Islet precursor cell (in vitro differentiated cells): ENCODE measurements around the gene RIMBP2.

Source experiments
- DNase-seq: peaks from one replicate; pipeline ENCODE4 v3.0.0-alpha.2; 2018

RIMBP2 gene

GRCh38 chr12:130391186-130391585 is 324.9 kb downstream of the RIMBP2 start:
- DNase-seq: no peak

DNA sequence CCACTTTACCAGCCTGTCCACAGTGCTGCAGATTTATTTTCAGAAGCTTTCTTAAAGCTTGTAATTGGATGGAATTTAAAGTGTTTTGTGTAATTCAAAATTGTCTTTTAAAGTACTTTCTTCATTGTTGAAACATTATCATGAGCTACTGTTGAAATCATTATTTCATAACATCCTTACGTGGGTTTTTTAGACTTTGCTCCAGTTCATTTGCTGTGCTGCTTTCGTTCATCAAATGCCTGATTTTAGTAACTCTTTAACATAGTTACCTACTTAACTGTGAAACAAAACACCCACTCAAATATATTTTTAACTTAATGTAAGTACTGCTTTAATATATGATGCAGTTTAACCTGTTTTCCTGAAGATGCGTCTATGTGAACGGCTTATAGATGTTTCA is 330.9 kb downstream of the RIMBP2 start:
- no peak for DNase-seq

- no peak for DNase-seq
Measured at GRCh38 chr12:130384234-130384633, 331.9 kb downstream of the RIMBP2 start.

GRCh38 chr12:130382818-130383217 is 333.3 kb downstream of the RIMBP2 start:
- DNase-seq: no peak

GRCh38 chr12:130375296-130376287 is 340.5 kb downstream of the RIMBP2 start:
- peak; percentile 79 for DNase-seq

DNA sequence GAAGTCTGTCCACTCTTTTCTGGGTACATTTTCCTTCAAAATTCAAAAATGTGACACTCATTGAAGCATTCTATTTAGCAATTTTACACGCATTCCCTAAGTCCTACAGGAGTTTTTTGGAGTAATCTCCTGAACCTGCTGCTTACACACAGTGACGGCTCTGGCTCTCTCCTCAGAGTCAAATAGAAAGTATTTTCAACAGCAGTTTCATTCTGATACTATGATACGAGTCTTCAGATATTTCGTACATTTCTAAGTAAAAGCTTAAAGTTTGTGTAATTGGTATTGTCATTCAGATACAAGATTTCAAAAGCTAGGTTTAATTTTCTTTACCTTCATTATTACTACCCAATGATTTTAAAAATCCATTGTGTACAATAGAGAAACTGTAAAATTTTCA is 342.0 kb downstream of the RIMBP2 start:
- DNase-seq: no peak

- no peak for DNase-seq
Measured at GRCh38 chr12:130372936-130373335, 343.2 kb downstream of the RIMBP2 start.

GRCh38 chr12:130371296-130371695 is 344.8 kb downstream of the RIMBP2 start:
- no peak for DNase-seq

- DNase-seq: no peak
Measured at GRCh38 chr12:130369816-130370215, 346.3 kb downstream of the RIMBP2 start.

- DNase-seq: no peak
Measured at GRCh38 chr12:130367523-130367922, 348.6 kb downstream of the RIMBP2 start.

- DNase-seq: no peak
Measured at GRCh38 chr12:130367003-130367402, 349.1 kb downstream of the RIMBP2 start.

- DNase-seq: no peak
Measured at GRCh38 chr12:130366159-130366558, 349.9 kb downstream of the RIMBP2 start.

DNA sequence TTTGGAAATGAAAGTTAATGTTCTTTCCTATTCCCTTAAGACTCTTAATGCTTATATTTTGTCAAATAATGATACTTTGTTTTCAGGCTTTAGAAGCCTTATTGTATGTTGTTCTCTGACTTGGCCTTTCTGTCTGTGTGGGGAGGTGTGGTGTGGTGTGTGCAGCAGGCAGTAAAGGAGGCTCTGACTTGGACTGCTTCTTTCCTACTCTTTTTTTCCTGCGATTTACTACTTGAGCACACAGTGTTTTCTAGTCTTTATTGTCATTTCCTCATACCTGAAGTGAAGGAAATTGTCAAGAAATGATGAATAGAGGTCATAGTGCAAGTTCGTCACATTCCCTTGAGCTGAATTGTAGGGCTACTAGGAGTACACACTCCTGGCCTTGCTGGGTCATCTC is 351.5 kb downstream of the RIMBP2 start:
- DNase-seq: no peak

DNA sequence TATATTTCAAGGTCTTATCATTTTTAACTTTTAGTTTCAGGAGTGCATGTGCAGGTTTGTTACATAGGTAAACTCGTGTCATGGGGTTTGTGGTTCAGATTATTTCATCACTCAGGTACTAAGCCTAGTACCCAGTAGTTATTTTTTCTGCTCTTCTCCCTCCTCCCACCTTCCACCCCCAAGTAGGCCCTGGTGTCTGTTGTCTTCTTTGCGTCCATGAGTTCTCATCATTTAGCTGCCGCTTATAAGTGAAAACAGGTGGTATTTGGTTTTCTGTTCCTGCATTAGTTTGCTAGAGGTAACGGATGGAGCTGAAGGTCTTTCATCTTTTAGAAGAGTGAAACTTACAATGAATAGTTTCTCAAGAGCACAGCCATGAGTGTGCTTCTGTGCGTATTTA is 354.0 kb downstream of the RIMBP2 start:
- no peak for DNase-seq

GRCh38 chr12:130357729-130358330 is 358.3 kb downstream of the RIMBP2 start:
- DNase-seq: peak; percentile 54

DNA sequence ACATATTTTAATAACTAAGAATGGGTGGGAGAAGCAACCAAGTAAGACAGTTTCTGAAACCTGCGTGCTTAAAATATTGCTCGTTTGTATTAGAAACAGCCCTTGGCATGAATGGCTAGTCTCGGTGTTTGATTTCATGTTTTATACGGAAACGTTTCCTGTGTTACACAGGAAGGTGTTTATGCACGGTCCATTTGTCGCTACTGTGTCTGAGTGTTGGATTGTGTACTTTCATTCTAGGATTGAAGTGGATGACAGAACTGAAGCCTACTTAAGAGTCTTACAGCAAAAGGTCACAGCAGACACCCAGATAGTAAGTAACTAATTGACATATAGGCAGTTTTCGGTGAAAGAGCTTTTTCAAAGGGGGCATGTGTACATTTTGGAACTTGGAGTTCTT is 358.9 kb downstream of the RIMBP2 start:
- no peak for DNase-seq

DNA sequence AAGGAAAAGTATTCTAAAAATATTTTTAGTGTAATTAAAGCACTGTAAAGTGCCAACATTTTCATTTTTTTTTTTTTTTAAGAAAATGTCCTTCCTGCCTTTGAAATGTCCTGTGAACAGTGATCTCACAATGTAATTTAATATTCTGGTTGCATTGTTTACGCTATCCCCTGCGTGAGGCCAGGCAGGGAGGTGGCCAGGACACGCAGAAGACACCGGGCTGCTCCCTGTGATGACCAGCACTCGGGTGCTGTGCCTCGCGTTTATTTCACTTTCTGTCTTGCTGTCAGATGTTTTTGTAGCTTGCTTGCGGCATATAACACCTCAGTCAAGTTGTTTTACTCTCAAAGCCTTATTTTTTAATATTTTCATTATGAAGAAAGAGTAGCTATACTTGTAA is 359.9 kb downstream of the RIMBP2 start:
- no peak for DNase-seq

GRCh38 chr12:130354407-130354806 is 361.7 kb downstream of the RIMBP2 start:
- peak; percentile 60 for DNase-seq

GRCh38 chr12:130353081-130353480 is 363.0 kb downstream of the RIMBP2 start:
- no peak for DNase-seq

GRCh38 chr12:130351326-130351725 is 364.8 kb downstream of the RIMBP2 start:
- DNase-seq: peak; percentile 65

DNA sequence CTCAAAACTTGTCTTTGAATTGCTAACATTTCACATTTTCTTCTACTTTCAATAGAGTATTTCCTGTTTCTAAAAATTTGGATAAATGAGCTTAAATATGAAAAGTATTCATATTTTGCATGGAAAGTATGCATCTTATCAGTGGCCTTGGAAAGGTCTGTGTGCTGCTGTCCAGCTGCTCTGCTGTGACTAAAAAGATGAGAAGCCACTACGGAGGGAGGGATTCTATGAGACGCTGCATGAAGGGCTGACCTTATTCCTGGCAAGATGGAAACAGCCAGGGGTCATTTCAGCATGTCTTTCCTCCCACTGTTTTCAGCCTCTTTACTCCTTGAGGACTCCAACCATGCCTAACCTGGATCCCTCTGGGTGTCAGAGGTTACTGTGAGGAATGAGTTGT is 365.4 kb downstream of the RIMBP2 start:
- DNase-seq: no peak

DNA sequence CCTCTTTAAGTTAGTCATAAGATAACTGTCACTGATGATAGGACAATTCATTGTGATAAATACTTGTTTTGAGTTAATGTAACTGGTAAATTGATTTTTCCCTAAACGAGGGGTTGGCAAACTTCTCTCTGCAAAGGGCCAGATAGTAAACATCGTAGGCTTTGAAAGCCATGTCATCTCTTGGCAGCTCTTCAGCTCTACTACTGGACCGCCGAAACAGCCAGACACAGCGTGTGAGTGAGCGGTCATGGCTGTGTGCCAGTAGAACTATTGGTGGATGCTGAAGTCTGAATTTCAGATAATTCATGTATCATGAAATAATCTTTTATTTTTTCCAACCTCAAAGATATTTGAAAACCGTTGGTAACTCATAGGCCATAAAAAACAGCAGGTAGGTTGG is 368.5 kb downstream of the RIMBP2 start:
- no peak for DNase-seq
